Ovary (tissue), 3 donors: Measurements from ENCODE around the gene MYB.

Source experiments
- CTCF ChIP-seq, 3 donors: fragments of 450-650 bp in 2 of 3; fragments of 200-600 bp in 1 of 3; IDR thresholded peaks; one replicate each; pipeline versions ENCODE4 v1.5.1 to v1.8.0; 2016 to 2022; ENCODE audit warnings: antibody characterized with exemption in 3 of 3, mild to moderate bottlenecking in 1 of 3
- EP300 ChIP-seq: sonication (generic); formaldehyde crosslinking; IDR thresholded peaks from one replicate; pipeline ENCODE4 v1.6.1; 2017; ENCODE audit warnings: antibody characterized with exemption
- POLR2A ChIP-seq: fragments of 450-650 bp; IDR thresholded peaks from one replicate; pipeline ENCODE4 v1.6.1; 2017; ENCODE audit warnings: antibody characterized with exemption, mild to moderate bottlenecking, moderate library complexity
- donor health status: DM: no; HTN: no; CAD: no.

DNA sequence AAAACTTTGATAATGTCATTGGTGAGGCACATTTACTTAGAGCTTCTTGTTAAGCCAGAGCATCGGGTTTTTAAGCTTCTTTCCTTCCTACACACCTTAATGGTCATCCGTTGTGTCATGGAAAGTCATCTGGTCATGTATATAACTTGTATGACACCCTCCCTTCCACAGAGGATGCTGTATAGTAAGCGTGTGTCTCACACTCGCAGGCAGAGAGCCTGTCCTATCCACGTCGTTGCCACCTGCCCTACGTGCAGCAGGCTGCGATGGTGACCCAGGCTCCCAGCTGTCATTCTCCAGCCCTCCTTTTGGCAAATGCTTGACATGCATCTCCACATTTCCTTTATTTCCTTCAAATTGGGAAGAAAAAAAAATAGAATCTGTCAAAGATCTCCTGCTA lies 85.6 kb downstream of the MYB start:
- TF ChIP-seq EP300 (no peak), CTCF (IDR thresholded peaks at IDR 0.05) (no peak), POLR2A (no peak)
